Mesendoderm (in vitro differentiated cells): ENCODE data around the gene CLSTN1.

ENCODE experiments used
- DNase-seq: peaks from one replicate; pipeline ENCODE4 v3.0.0; 2013
- H2AK5ac ChIP-seq: 2 replicates; pipeline ENCODE4 v1.6.1; 2013; ENCODE audit warnings: low read length, inconsistent platforms
- H2BK120ac ChIP-seq: 2 replicates; pipeline ENCODE4 v1.6.1; 2013; ENCODE audit warnings: low read depth, mild to moderate bottlenecking, low read length, moderate library complexity, mixed read lengths
- H2BK15ac ChIP-seq: replicated peaks from 2 replicates; pipeline ENCODE4 v1.6.1; 2013; ENCODE audit warnings: low read depth, mild to moderate bottlenecking, moderate library complexity
- H2BK5ac ChIP-seq: 2 replicates; pipeline ENCODE4 v1.6.1; 2013; ENCODE audit warnings: low read length, inconsistent platforms
- H3K18ac ChIP-seq: 2 replicates; pipeline ENCODE4 v1.6.1; 2013; ENCODE audit warnings: mild to moderate bottlenecking, low read length, mixed read lengths
- H3K23ac ChIP-seq: one replicate; pipeline ENCODE4 v1.6.1; 2013; ENCODE audit warnings: low read length
- H3K27ac ChIP-seq: 2 replicates; pipeline ENCODE4 v1.5.1; 2013; ENCODE audit warnings: low read depth, mild to moderate bottlenecking, inconsistent platforms, low read length, moderate library complexity
- H3K27me3 ChIP-seq: 2 replicates; pipeline ENCODE4 v1.6.1; 2013; ENCODE audit warnings: low read length, control low read depth, mild to moderate bottlenecking, inconsistent platforms; ENCODE audit not compliant: insufficient read depth, poor library complexity
- H3K36me3 ChIP-seq: 2 replicates; pipeline ENCODE4 v1.6.1; 2013; ENCODE audit warnings: low read length, inconsistent platforms; ENCODE audit not compliant: control insufficient read depth, insufficient read depth
- H3K4ac ChIP-seq: one replicate; pipeline ENCODE4 v1.6.1; 2013; ENCODE audit warnings: low read depth, mild to moderate bottlenecking, low read length, moderate library complexity
- H3K4me1 ChIP-seq: 2 replicates; pipeline ENCODE4 v1.6.1; 2013; ENCODE audit warnings: low read depth, low read length, inconsistent platforms; ENCODE audit not compliant: control insufficient read depth
- H3K4me2 ChIP-seq: 2 replicates; pipeline ENCODE4 v1.6.1; 2013; ENCODE audit warnings: low read length
- H3K4me3 ChIP-seq: 2 replicates; pipeline ENCODE4 v1.5.1; 2013; ENCODE audit warnings: mild to moderate bottlenecking, low read length
- H3K56ac ChIP-seq: one replicate; pipeline ENCODE4 v1.6.1; 2013; ENCODE audit warnings: low read length
- H3K79me1 ChIP-seq: 2 replicates; pipeline ENCODE4 v1.6.1; 2013; ENCODE audit warnings: low read length, inconsistent platforms
- H3K79me2 ChIP-seq: 2 replicates; pipeline ENCODE4 v1.6.1; 2013; ENCODE audit warnings: mild to moderate bottlenecking, low read length; ENCODE audit not compliant: control insufficient read depth, insufficient read depth
- H3K9ac ChIP-seq: 2 replicates; pipeline ENCODE4 v1.6.1; 2013; ENCODE audit warnings: low read length, inconsistent platforms
- H4K5ac ChIP-seq: one replicate; pipeline ENCODE4 v1.6.1; 2013; ENCODE audit warnings: low read length
- H4K8ac ChIP-seq: one replicate; pipeline ENCODE4 v1.6.1; 2013; ENCODE audit warnings: low read depth, mild to moderate bottlenecking, control low read depth, low read length, moderate library complexity
- WGBS: extraction: QIAGEN DNeasy Blood & Tissue Kit; methylation state at CpG from one replicate; pipeline ENCODE4 v1.1.7; 2013; ENCODE audit warnings: low lambda C conversion rate, missing lambda C conversion rate; ENCODE audit not compliant: insufficient coverage; ENCODE audit errors: extremely low coverage; 5-methylcytosine and 5-hydroxymethylcytosine counted together

The CLSTN1 gene

DNA sequence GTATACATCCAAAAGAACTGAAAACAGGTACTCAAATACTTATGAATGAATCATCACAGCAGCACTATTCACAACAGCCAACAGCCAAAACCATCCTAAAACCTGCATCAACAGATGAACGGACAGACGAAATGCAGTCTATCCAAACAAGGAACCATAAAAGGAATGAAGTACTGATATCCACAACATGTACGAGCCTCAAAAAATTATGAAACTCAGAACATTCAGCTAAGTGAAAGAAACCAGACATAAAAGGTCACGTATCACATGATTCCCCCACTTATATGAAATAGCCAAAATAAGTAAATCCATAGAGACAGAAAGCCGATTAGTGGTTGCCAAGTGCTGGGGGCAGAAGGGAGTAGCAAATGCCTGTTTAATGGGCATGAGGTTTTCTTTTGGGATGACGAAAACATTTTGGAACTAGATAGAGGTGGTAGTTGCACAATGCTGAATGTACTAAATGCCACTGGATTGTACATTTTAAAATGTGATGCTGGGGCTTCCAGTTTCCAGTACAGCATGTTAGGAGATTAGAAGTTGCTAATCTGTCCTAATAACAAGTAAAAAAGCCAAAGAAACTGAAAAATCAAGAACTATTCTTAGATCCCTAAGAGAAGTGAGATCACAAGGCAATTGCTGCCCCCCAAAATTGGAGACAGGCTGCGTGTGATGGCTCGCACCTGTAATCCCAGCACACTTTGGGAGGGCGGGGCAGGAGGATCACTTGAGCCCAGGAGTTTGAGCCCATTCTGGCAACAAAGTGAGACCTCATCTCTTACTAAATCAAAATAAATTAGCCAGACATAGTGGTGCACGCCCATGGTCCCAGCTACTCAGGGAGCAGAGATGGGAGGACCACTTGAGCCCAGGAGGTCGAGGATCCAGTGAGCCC is 25.3 kb downstream of the CLSTN1 start:
- Histone ChIP-seq H3K23ac (no peak overlapping the region), H3K27ac (no peak overlapping the region), H3K9ac (no peak overlapping the region), H3K18ac (no peak overlapping the region), H3K79me1 (peaks cover 16% of the 10 kb centered on the region), H3K4me2 (no peak overlapping the region), H3K36me3 (no peaks in the 10 kb centered on the region), H2BK5ac (no peak overlapping the region), H2AK5ac (no peak overlapping the region), H3K4ac (no peak overlapping the region), H3K27me3 (no peaks in the 10 kb centered on the region), H3K4me1 (peaks cover 3% of the 10 kb centered on the region), H2BK15ac (no peak overlapping the region), H3K56ac (no peak overlapping the region), H4K5ac (no peak overlapping the region), H3K79me2 (peaks cover 45% of the 10 kb centered on the region), H3K4me3 (no peak overlapping the region), H4K8ac (no peak overlapping the region), H2BK120ac (no peak overlapping the region)
- DNase-seq = no peak
- WGBS = no CpG with 5 or more reads among the region's 11 CpGs

DNA sequence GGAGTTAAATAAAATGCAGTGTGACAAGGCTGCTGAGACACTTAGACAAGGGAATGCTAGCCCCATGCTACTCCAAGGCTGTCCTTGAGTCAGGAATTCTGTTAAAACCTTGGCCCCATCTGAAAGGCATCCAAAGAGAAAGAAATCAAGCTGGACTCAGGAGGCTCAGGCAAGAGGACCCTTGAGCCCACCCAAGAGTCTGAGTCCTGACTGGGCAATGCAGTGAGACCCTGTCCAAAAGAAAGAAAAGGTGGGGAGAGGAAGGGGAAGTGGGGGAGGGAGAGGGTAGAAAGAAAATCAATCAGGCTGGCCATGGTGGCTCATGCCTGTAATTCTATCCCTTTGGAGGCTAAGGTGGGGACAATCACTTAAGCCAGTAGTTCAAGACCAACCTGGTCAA is 26.7 kb downstream of the CLSTN1 start:
- H3K27ac ChIP-seq = no peak overlapping the region

DNA sequence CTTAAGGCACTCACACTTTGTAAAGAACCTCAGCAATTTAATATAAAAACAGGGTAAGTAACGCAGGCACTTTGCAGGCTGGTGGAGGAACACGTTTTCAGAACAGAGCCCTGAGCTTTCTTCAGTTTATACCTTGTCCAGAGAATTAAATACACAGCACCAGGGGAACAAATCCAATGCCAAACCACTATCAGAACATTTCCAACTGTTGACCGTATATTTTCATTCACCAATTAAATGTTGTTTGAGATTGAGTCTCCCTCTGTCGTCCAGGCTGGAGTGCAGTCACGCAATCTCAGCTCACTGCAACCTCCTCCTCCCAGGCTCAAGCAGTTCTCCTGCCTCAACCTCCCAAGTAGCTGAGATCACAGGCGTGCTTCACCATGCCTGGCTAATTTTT is 29.7 kb downstream of the CLSTN1 start:
- H3K79me2 ChIP-seq = peaks cover 48% of the 10 kb centered on the region
- DNase-seq = no peak
- WGBS = no CpG with 5 or more reads among the region's 6 CpGs
- no peak overlapping the region for H2BK15ac ChIP-seq
- peaks cover 5% of the 10 kb centered on the region for H3K4me1 ChIP-seq
- H3K27me3 ChIP-seq = no peaks in the 10 kb centered on the region
- no peak overlapping the region for H2BK5ac ChIP-seq
- H3K36me3 ChIP-seq = no peaks in the 10 kb centered on the region
- H3K23ac ChIP-seq = no peak overlapping the region
- H4K5ac ChIP-seq = no peak overlapping the region
- no peak overlapping the region for H3K4ac ChIP-seq
- H3K4me3 ChIP-seq = no peak overlapping the region
- H2BK120ac ChIP-seq = no peak overlapping the region
- peaks cover 24% of the 10 kb centered on the region for H3K79me1 ChIP-seq
- peak overlapping the region; percentile 15 for H3K56ac ChIP-seq
- no peak overlapping the region for H3K18ac ChIP-seq
- no peak overlapping the region for H4K8ac ChIP-seq
- H3K9ac ChIP-seq = no peak overlapping the region
- H3K27ac ChIP-seq = no peak overlapping the region
- H3K4me2 ChIP-seq = no peak overlapping the region
- no peak overlapping the region for H2AK5ac ChIP-seq

More for the DNA sequence above, 26.7 kb downstream of the CLSTN1 start:
- no peak overlapping the region for H3K56ac ChIP-seq
- no peak overlapping the region for H3K4me2 ChIP-seq
- H2BK120ac ChIP-seq = no peak overlapping the region
- no peak overlapping the region for H2AK5ac ChIP-seq
- peaks cover 5% of the 10 kb centered on the region for H3K4me1 ChIP-seq
- H3K36me3 ChIP-seq = no peaks in the 10 kb centered on the region
- no peak overlapping the region for H3K18ac ChIP-seq
- H3K23ac ChIP-seq = no peak overlapping the region
- H3K27me3 ChIP-seq = no peaks in the 10 kb centered on the region
- no peak overlapping the region for H3K4ac ChIP-seq
- H2BK5ac ChIP-seq = no peak overlapping the region
- DNase-seq = no peak
- no peak overlapping the region for H2BK15ac ChIP-seq
- H3K4me3 ChIP-seq = no peak overlapping the region
- no peak overlapping the region for H4K8ac ChIP-seq
- H3K79me2 ChIP-seq = peaks cover 43% of the 10 kb centered on the region
- no peak overlapping the region for H3K9ac ChIP-seq
- H3K79me1 ChIP-seq = peaks cover 23% of the 10 kb centered on the region
- H4K5ac ChIP-seq = no peak overlapping the region

DNA sequence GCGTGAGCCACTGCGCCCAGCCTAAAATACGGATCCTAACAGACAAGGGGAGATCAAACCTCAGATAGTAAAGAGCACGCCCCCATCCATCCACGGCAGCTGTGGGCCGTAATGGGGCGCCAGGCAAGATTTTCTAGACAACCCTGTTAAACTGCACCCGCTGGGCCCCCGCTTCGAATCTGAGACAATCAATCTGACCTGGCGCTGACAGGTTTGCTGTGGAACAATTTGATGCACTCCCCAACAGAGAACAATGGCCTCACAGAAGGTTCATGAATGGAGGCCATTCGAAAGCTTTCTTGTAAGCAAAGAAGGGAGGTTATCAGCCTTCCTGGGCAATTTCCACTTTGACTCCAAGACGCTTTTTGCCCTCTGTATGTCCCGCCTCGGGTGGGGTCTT is 30.5 kb downstream of the CLSTN1 start:
- Histone ChIP-seq H2BK5ac (no peak overlapping the region), H4K5ac (no peak overlapping the region), H3K27ac (no peak overlapping the region)

GRCh38 chr1:9792156-9793042 is 31.4 kb downstream of the CLSTN1 start:
- H3K79me1 ChIP-seq = peaks cover 19% of the 10 kb centered on the region
- H3K4me3 ChIP-seq = no peak overlapping the region
- no CpG with 5 or more reads among the region's 14 CpGs for WGBS
- H2BK15ac ChIP-seq = no peak overlapping the region
- no peaks in the 10 kb centered on the region for H3K36me3 ChIP-seq
- H3K18ac ChIP-seq = no peak overlapping the region
- no peak overlapping the region for H4K5ac ChIP-seq
- H3K4me2 ChIP-seq = no peak overlapping the region
- H3K27me3 ChIP-seq = no peaks in the 10 kb centered on the region
- H3K23ac ChIP-seq = no peak overlapping the region
- H3K27ac ChIP-seq = no peak overlapping the region
- no peak overlapping the region for H3K4ac ChIP-seq
- H3K56ac ChIP-seq = no peak overlapping the region
- peak; percentile 83 for DNase-seq
- no peak overlapping the region for H2BK120ac ChIP-seq
- no peak overlapping the region for H2AK5ac ChIP-seq
- peaks cover 5% of the 10 kb centered on the region for H3K4me1 ChIP-seq
- no peak overlapping the region for H2BK5ac ChIP-seq
- no peak overlapping the region for H3K9ac ChIP-seq
- H4K8ac ChIP-seq = no peak overlapping the region
- H3K79me2 ChIP-seq = peaks cover 40% of the 10 kb centered on the region

More for the DNA sequence above, 30.5 kb downstream of the CLSTN1 start:
- Histone ChIP-seq H2BK15ac (no peak overlapping the region), H3K79me1 (peaks cover 21% of the 10 kb centered on the region), H3K9ac (no peak overlapping the region), H3K36me3 (no peaks in the 10 kb centered on the region), H3K4ac (no peak overlapping the region), H3K4me2 (no peak overlapping the region), H3K18ac (no peak overlapping the region), H3K79me2 (peaks cover 45% of the 10 kb centered on the region), H2BK120ac (no peak overlapping the region), H3K56ac (no peak overlapping the region), H3K27me3 (no peaks in the 10 kb centered on the region), H3K23ac (no peak overlapping the region), H4K8ac (no peak overlapping the region), H3K4me1 (peaks cover 5% of the 10 kb centered on the region), H2AK5ac (no peak overlapping the region), H3K4me3 (no peak overlapping the region)
- no peak for DNase-seq
- WGBS = no CpG with 5 or more reads among the region's 15 CpGs
